ENCODE results near the gene PSMB5. TPM values are rescaled to one million over a fixed set of nuclear protein-coding genes. Genes with fewer than 3 reads are reported as not detected.

Gene PSMB5
- total RNA-seq, 5 donors from 2014 or later (not counting 1 experiment from before 2014, with no cell fraction given), result 20.6 to 43.9 (median 38.0) TPM

- peak in 3 of 4 experiments; percentile 63 to 75 (median 67) for ATAC-seq (replicated peaks in 1 of 4)
- H3K4me3 ChIP-seq (ENCODE audit: control insufficient read depth in 1 of 2, extremely low read depth in 1 of 2, low read length in 1 of 2), result no peak overlapping the region
- WGBS (ENCODE audit: insufficient coverage), result no CpG with 5 or more reads among the region's 5 CpGs
Measured at GRCh38 chr14:23076785-23077408, 42.2 kb upstream of the PSMB5 start.

GRCh38 chr14:23074906-23075305 is 40.2 kb upstream of the PSMB5 start:
- Histone ChIP-seq H3K27me3 (replicated peaks in 1 of 2; ENCODE audit: control insufficient read depth in 2 of 2, extremely low read depth in 1 of 2, insufficient read depth in 2 of 2, low read length in 1 of 2) (no peaks in the 10 kb centered on the region), H3K4me3 (ENCODE audit: control insufficient read depth in 1 of 2, extremely low read depth in 1 of 2, low read length in 1 of 2) (no peak overlapping the region), H3K36me3 (ENCODE audit: control insufficient read depth in 2 of 2, extremely low read depth in 1 of 2, insufficient read depth in 1 of 2, low read length in 1 of 2) (peaks cover 17 to 77% of the 10 kb centered on the region in 2 donors), H3K27ac (ENCODE audit: low read length) (no peak overlapping the region), H3K4me1 (ENCODE audit: control insufficient read depth in 1 of 2, extremely low read depth in 1 of 2, insufficient read depth in 2 of 2, low read length in 2 of 2) (peaks cover 12 to 22% of the 10 kb centered on the region in 2 experiments), H3K9me3 (no peaks in the 10 kb centered on the region)
- Mint-ChIP-seq H3K36me3 (peaks cover 50% of the 10 kb centered on the region), H3K27ac (no peak overlapping the region), H3K27me3 (no peaks in the 10 kb centered on the region), H3K9me3 (no peaks in the 10 kb centered on the region), H3K4me3 (no peak overlapping the region), H3K4me1 (peaks cover 21 to 33% (median 27%) of the 10 kb centered on the region in 3 donors)
- no CpG with 5 or more reads among the region's 1 CpG for WGBS (ENCODE audit: insufficient coverage)
- ATAC-seq (replicated peaks in 1 of 4) (no peak), DNase-seq (no peak)
- ChIA-PET POLR2A (interaction anchor here in 1 of 2 donors (0.8 kb wide), 1 partner anchor 112 kb away, joined by 3 read pairs; no protein-coding TSS in a partner anchor), CTCF (interaction anchor here in 1 of 2 donors (0.8 to 4.6 kb wide), 2 partner anchors 20 to 113 kb away, joined by 3 to 34 read pairs; partner anchors contain the start of genes ACIN1 and C14orf119)

More at GRCh38 chr14:23076785-23077408, 42.2 kb upstream of the PSMB5 start:
- no peak overlapping the region for H3K4me3 Mint-ChIP-seq
- peak overlapping the region in 1 of 2 donors; percentile 34 for H3K27ac Mint-ChIP-seq
- Histone ChIP-seq H3K36me3 (ENCODE audit: control insufficient read depth in 2 of 2, extremely low read depth in 1 of 2, insufficient read depth in 1 of 2, low read length in 1 of 2) (peaks cover 17 to 96% of the 10 kb centered on the region in 2 donors), H3K4me1 (ENCODE audit: control insufficient read depth in 1 of 2, extremely low read depth in 1 of 2, insufficient read depth in 2 of 2, low read length in 2 of 2) (peaks cover 1 to 4% of the 10 kb centered on the region in 2 experiments), H3K27me3 (replicated peaks in 1 of 2; ENCODE audit: control insufficient read depth in 2 of 2, extremely low read depth in 1 of 2, insufficient read depth in 2 of 2, low read length in 1 of 2) (no peaks in the 10 kb centered on the region), H3K27ac (ENCODE audit: low read length) (no peak overlapping the region), H3K9me3 (no peaks in the 10 kb centered on the region)
- H3K27me3 Mint-ChIP-seq, result no peaks in the 10 kb centered on the region
- peaks cover 61% of the 10 kb centered on the region for H3K36me3 Mint-ChIP-seq
- DNase-seq, result peak in 5 of 35 experiments; percentile 32 to 67 (median 35)
- POLR2A ChIA-PET, result interaction anchor here (0.6 to 1.3 kb wide), 4 partner anchors 8 to 18 kb away, joined by 4 to 9 read pairs (median 6); partner anchors contain the start of genes ACIN1 (in 1 of the 2) and C14orf119 (in 1 of the 2)
- H3K4me1 Mint-ChIP-seq, result peaks cover 10 to 15% (median 11%) of the 10 kb centered on the region in 3 donors
- CTCF ChIA-PET, result interaction anchor here (0.6 to 4.6 kb wide), 27 partner anchors 8 to 1804 kb away, joined by 3 to 34 read pairs (median 5); partner anchors contain the start of genes ACIN1 (in 1 of the 2), C14orf119 (in 1 of the 2), CEBPE (in 1 of the 2) and DAD1 (in 1 of the 2)
- no peaks in the 10 kb centered on the region for H3K9me3 Mint-ChIP-seq

DNA sequence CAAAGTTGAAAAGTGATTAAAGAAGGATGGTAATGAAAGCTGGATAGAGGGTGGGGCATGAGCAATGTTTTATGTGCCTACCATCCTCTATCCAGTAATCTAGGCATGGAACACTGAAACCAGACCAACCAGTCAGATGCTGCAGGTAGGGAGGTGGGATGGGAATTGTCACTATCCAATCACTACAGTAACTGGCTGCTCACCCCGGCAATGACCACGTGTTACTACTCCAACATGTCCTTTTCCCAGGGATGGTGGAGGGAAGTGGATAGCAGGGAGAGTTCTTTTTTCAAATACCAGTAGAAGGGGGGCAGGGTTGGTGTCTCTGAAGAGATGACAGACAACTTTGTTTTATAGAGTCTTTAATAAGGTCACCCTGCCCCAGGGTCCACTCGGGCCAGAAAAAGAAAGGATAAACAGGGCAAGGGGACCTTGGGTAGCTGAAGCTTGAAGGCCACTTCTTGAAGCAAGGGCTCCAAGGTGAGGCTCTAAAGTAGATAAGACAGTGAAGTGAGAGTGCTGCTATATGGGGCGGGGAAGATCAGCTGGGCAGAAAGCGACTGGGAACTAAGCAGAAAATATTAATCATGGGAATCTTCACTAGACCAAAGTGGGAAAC is 37.3 kb upstream of the PSMB5 start:
- no peaks in the 10 kb centered on the region for H3K9me3 ChIP-seq
- Mint-ChIP-seq H3K36me3 (peaks cover 36% of the 10 kb centered on the region), H3K4me3 (peak overlapping the region; percentile 88 to 94 (median 93)), H3K27ac (peak overlapping the region; percentile 91 to 96), H3K4me1 (peaks cover 28 to 42% (median 38%) of the 10 kb centered on the region in 3 donors), H3K9me3 (no peaks in the 10 kb centered on the region), H3K27me3 (no peaks in the 10 kb centered on the region)
- H3K27me3 ChIP-seq (replicated peaks in 1 of 2; ENCODE audit: control insufficient read depth in 2 of 2, extremely low read depth in 1 of 2, insufficient read depth in 2 of 2, low read length in 1 of 2), result no peaks in the 10 kb centered on the region
- peaks cover 24 to 72% of the 10 kb centered on the region in 2 donors for H3K36me3 ChIP-seq (ENCODE audit: control insufficient read depth in 2 of 2, extremely low read depth in 1 of 2, insufficient read depth in 1 of 2, low read length in 1 of 2)
- CTCF ChIA-PET, result interaction anchor here (0.6 to 3.3 kb wide), 13 partner anchors 14 to 502 kb away, joined by 3 to 39 read pairs (median 3); partner anchors contain the start of genes ACIN1 (in 1 of the 2), C14orf119 (in 1 of the 2) and PRMT5 (in 1 of the 2)
- ATAC-seq (replicated peaks in 1 of 4), result no peak
- WGBS (ENCODE audit: insufficient coverage), result 96% methylated on average over 2 of the region's 5 CpGs
- POLR2A ChIA-PET, result interaction anchor here (0.6 to 1.5 kb wide), 6 partner anchors 10 to 65 kb away, joined by 3 to 9 read pairs (median 3); partner anchors contain the start of genes ACIN1 (in 2 of the 2) and C14orf119 (in 1 of the 2)
- peak overlapping the region; percentile 40 for H3K27ac ChIP-seq (ENCODE audit: low read length)
- DNase-seq, result peak in 1 of 35 experiments; percentile 3
- no peak overlapping the region for H3K4me3 ChIP-seq (ENCODE audit: control insufficient read depth in 1 of 2, extremely low read depth in 1 of 2, low read length in 1 of 2)
- H3K4me1 ChIP-seq (ENCODE audit: control insufficient read depth in 1 of 2, extremely low read depth in 1 of 2, insufficient read depth in 2 of 2, low read length in 2 of 2), result peaks cover 12 to 35% of the 10 kb centered on the region in 2 experiments

DNA sequence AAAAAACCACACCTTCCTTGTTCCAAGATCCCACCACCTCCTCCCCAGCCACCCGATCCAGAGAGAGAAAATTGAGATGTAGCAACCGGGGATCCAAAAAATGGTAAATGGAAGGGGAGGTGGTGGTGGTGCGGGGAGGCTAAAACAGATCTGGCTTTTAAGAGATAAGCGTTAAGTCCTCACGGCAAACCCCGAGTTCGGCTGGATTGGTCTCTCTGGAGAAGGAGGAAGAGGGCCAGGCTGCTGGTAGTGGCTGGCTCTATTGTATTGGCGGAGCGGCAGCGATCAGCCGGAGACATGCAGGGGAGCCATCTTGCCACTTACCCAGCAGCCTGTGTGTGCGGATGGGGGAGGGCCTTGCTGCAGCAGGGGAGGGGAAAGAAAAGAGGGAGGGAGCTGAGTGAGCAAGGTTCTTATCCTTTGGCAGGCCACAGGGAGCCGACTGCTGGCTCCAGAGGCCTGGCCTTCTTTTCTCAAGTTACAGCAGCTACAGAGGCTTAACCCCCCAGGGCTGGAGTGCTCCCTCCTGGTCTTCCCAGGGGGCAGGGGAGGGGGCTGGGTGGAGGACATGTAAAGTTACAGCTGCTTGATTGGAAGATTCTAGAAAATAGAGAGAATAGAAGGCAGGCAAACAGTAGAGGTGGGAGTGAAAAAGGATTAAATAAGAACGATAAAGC is 36.7 kb upstream of the PSMB5 start:
- Mint-ChIP-seq H3K27me3 (no peaks in the 10 kb centered on the region), H3K4me1 (peaks cover 28 to 42% (median 38%) of the 10 kb centered on the region in 3 donors), H3K9me3 (no peaks in the 10 kb centered on the region), H3K4me3 (peak overlapping the region; percentile 88 to 94 (median 93)), H3K27ac (peak overlapping the region; percentile 91 to 96), H3K36me3 (peaks cover 31% of the 10 kb centered on the region)
- peaks cover 25 to 72% of the 10 kb centered on the region in 2 donors for H3K36me3 ChIP-seq (ENCODE audit: control insufficient read depth in 2 of 2, extremely low read depth in 1 of 2, insufficient read depth in 1 of 2, low read length in 1 of 2)
- peak overlapping the region; percentile 40 for H3K27ac ChIP-seq (ENCODE audit: low read length)
- H3K9me3 ChIP-seq, result no peaks in the 10 kb centered on the region
- H3K27me3 ChIP-seq (replicated peaks in 1 of 2; ENCODE audit: control insufficient read depth in 2 of 2, extremely low read depth in 1 of 2, insufficient read depth in 2 of 2, low read length in 1 of 2), result no peaks in the 10 kb centered on the region
- CTCF ChIA-PET, result interaction anchor here (0.6 to 3.3 kb wide), 22 partner anchors 11 to 501 kb away, joined by 3 to 39 read pairs (median 3); partner anchors contain the start of genes ACIN1 (in 1 of the 2), C14orf119 (in 1 of the 2), PABPN1 (in 1 of the 2) and PRMT5 (in 1 of the 2)
- DNase-seq (peak; percentile 48 to 83 (median 72)), ATAC-seq (replicated peaks in 1 of 4) (peak; percentile 89 to 94 (median 92))
- WGBS (ENCODE audit: insufficient coverage), result 2% methylated on average over 10 of the region's 14 CpGs
- POLR2A ChIA-PET, result interaction anchor here (0.6 to 1.5 kb wide), 8 partner anchors 11 to 255 kb away, joined by 3 to 9 read pairs (median 3); partner anchors contain the start of genes ACIN1 (in 2 of the 2) and C14orf119 (in 1 of the 2)
- H3K4me3 ChIP-seq (ENCODE audit: control insufficient read depth in 1 of 2, extremely low read depth in 1 of 2, low read length in 1 of 2), result peak overlapping the region; percentile 56 to 84
- peaks cover 12 to 36% of the 10 kb centered on the region in 2 experiments for H3K4me1 ChIP-seq (ENCODE audit: control insufficient read depth in 1 of 2, extremely low read depth in 1 of 2, insufficient read depth in 2 of 2, low read length in 2 of 2)

GRCh38 chr14:23070262-23071129 is 35.8 kb upstream of the PSMB5 start:
- Histone ChIP-seq H3K4me1 (ENCODE audit: control insufficient read depth in 1 of 2, extremely low read depth in 1 of 2, insufficient read depth in 2 of 2, low read length in 2 of 2) (peaks cover 12 to 37% of the 10 kb centered on the region in 2 experiments), H3K9me3 (no peaks in the 10 kb centered on the region), H3K4me3 (ENCODE audit: control insufficient read depth in 1 of 2, extremely low read depth in 1 of 2, low read length in 1 of 2) (peak overlapping the region; percentile 56 to 84), H3K27ac (ENCODE audit: low read length) (peak overlapping the region; percentile 40), H3K27me3 (replicated peaks in 1 of 2; ENCODE audit: control insufficient read depth in 2 of 2, extremely low read depth in 1 of 2, insufficient read depth in 2 of 2, low read length in 1 of 2) (no peaks in the 10 kb centered on the region), H3K36me3 (ENCODE audit: control insufficient read depth in 2 of 2, extremely low read depth in 1 of 2, insufficient read depth in 1 of 2, low read length in 1 of 2) (peaks cover 17 to 72% of the 10 kb centered on the region in 2 donors)
- Mint-ChIP-seq H3K9me3 (no peaks in the 10 kb centered on the region), H3K27me3 (no peaks in the 10 kb centered on the region), H3K4me1 (peaks cover 35 to 47% (median 41%) of the 10 kb centered on the region in 3 donors), H3K4me3 (peak overlapping the region; percentile 88 to 94 (median 93)), H3K36me3 (peaks cover 31% of the 10 kb centered on the region), H3K27ac (peak overlapping the region; percentile 91 to 96)
- peak in 1 of 35 experiments; percentile 4 for DNase-seq
- ATAC-seq (replicated peaks in 1 of 4), result no peak
- 67% methylated on average over 2 of the region's 10 CpGs for whole genome bisulfite sequencing (ENCODE audit: insufficient coverage)
- ChIA-PET CTCF (interaction anchor here (0.6 to 3.3 kb wide), 20 partner anchors 10 to 501 kb away, joined by 3 to 39 read pairs (median 3); partner anchors contain the start of genes ACIN1 (in 1 of the 2), C14orf119 (in 1 of the 2), PABPN1 (in 1 of the 2) and PRMT5 (in 1 of the 2)), POLR2A (interaction anchor here (0.5 to 1.5 kb wide), 4 partner anchors 24 to 256 kb away, joined by 3 to 9 read pairs (median 6); partner anchors contain the start of genes ACIN1 (in 1 of the 2) and C14orf119 (in 1 of the 2))

Data from T-cell (primary cell).